Calu3 (cell line): Measurements from ENCODE around the gene SCEL. TPM values are rescaled to one million over a fixed set of nuclear protein-coding genes. Genes with fewer than 3 reads are reported as not detected.

Experiments
- BruUV-seq: library from RNA; stranded (reverse); fragments of 400-500 nt; replicated peaks from 2 replicates; lab custom pipeline; 2021; lab: Mats Ljungman, UMichigan
- CTCF ChIA-PET: fragments of 300-600 bp; sonication (Branson Sonifier 250); formaldehyde crosslinking; loops from one replicate; lab custom pipeline; 2022; ENCODE audit warnings: antibody characterized with exemption; lab: Charles Lee
- DNase-seq: peaks from one replicate; pipeline ENCODE4 v3.0.0; 2022
- H3K27ac Mint-ChIP-seq: one replicate; pipeline ENCODE4 v1.8.0; 2022; ENCODE audit warnings: mixed read lengths; ENCODE audit not compliant: unreplicated experiment
- H3K27me3 Mint-ChIP-seq: one replicate; pipeline ENCODE4 v1.8.0; 2022; ENCODE audit warnings: mixed read lengths; ENCODE audit not compliant: unreplicated experiment
- H3K36me3 Mint-ChIP-seq: one replicate; pipeline ENCODE4 v1.8.0; 2022; ENCODE audit warnings: mild to moderate bottlenecking, moderate library complexity, mixed read lengths; ENCODE audit not compliant: insufficient read depth, unreplicated experiment
- H3K4me1 Mint-ChIP-seq: one replicate; pipeline ENCODE4 v1.8.0; 2022; ENCODE audit warnings: mild to moderate bottlenecking, low read depth, mixed read lengths; ENCODE audit not compliant: unreplicated experiment
- H3K4me3 Mint-ChIP-seq: one replicate; pipeline ENCODE4 v1.8.0; 2022; ENCODE audit warnings: mild to moderate bottlenecking, low read depth, moderate library complexity, mixed read lengths; ENCODE audit not compliant: unreplicated experiment
- H3K9me3 Mint-ChIP-seq: one replicate; pipeline ENCODE4 v1.8.0; 2022; ENCODE audit warnings: low read depth, mixed read lengths; ENCODE audit not compliant: unreplicated experiment
- intact Hi-C: fragments of 100-400 bp; cut with micrococcal nuclease; formaldehyde crosslinking; loops from one replicate; pipeline ENCODE4 v1.10.0; 2022; ENCODE audit not compliant: unreplicated experiment
- total RNA-seq: library from RNA; stranded (reverse); gene quantifications from 2 replicates; pipeline ENCODE4 v1.2.3, GENCODE V29; 2022
- TF ChIP-seq, protein P1 (sequence below): fragments of 200-600 bp; IDR thresholded peaks from one replicate; pipeline ENCODE4 v1.8.0; 2022; ENCODE audit warnings: antibody characterized with exemption; ENCODE audit not compliant: unreplicated experiment

Gene SCEL
- total RNA-seq, 1 experiment from 2014 or later: 5.2 TPM

DNA sequence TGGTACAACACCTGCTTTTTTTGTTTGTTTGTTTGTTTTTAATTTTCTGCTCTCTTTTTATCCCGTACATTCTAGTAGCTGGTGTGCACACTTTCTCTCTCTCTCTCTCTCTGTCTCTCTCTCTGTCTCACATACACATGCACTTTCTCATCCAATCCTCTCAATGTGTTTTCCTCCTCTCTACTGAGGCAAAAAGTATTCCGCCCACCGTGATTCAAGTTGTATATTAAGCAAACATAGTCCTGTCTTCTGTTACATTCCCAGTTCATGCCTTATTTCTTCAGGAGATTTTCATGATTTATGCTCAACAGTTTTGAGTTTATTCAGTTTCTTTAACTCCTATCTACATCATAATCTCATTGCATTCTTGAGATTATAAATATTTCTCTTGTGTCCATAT lies 38.2 kb upstream of the SCEL start:
- no TSS peak for BruUV-seq
- CTCF ChIA-PET: no interaction called here
- Mint-ChIP-seq H3K36me3 (no peaks in the 10 kb centered on the region), H3K4me3 (no peak overlapping the region), H3K9me3 (no peaks in the 10 kb centered on the region), H3K27me3 (no peaks in the 10 kb centered on the region), H3K4me1 (no peaks in the 10 kb centered on the region), H3K27ac (no peak overlapping the region)
- no peak for DNase-seq
- intact Hi-C loops: no loop called here
- TF ChIP-seq, protein P1, sequence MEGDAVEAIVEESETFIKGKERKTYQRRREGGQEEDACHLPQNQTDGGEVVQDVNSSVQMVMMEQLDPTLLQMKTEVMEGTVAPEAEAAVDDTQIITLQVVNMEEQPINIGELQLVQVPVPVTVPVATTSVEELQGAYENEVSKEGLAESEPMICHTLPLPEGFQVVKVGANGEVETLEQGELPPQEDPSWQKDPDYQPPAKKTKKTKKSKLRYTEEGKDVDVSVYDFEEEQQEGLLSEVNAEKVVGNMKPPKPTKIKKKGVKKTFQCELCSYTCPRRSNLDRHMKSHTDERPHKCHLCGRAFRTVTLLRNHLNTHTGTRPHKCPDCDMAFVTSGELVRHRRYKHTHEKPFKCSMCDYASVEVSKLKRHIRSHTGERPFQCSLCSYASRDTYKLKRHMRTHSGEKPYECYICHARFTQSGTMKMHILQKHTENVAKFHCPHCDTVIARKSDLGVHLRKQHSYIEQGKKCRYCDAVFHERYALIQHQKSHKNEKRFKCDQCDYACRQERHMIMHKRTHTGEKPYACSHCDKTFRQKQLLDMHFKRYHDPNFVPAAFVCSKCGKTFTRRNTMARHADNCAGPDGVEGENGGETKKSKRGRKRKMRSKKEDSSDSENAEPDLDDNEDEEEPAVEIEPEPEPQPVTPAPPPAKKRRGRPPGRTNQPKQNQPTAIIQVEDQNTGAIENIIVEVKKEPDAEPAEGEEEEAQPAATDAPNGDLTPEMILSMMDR: no peak

DNA sequence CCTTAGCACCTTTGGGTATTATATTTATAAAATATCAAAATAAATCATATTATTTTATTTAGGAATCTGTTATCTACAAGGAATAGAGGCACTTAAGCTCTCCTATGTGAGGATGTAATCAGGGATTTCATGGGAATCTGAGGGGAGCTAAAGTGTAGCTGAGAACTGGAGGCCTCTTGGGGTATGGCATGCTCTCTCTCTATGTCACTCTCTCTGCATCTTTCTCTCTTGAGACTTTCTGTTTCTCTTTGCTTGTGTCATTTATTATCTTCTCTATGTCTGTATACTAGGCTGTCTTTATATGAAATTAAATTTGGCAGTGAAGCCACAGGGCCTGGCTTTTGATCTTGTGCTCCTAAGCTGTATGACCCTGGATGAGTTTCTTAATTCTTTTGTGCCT lies 37.7 kb upstream of the SCEL start:
- no peaks in the 10 kb centered on the region for H3K9me3 Mint-ChIP-seq
- H3K4me3 Mint-ChIP-seq: no peak overlapping the region
- no peak for DNase-seq
- no peak overlapping the region for H3K27ac Mint-ChIP-seq
- intact Hi-C loops: no loop called here
- H3K27me3 Mint-ChIP-seq: no peaks in the 10 kb centered on the region
- no peaks in the 10 kb centered on the region for H3K4me1 Mint-ChIP-seq
- TF ChIP-seq, protein P1: no peak
- CTCF ChIA-PET: no interaction called here
- H3K36me3 Mint-ChIP-seq: no peaks in the 10 kb centered on the region
- BruUV-seq: no TSS peak

DNA sequence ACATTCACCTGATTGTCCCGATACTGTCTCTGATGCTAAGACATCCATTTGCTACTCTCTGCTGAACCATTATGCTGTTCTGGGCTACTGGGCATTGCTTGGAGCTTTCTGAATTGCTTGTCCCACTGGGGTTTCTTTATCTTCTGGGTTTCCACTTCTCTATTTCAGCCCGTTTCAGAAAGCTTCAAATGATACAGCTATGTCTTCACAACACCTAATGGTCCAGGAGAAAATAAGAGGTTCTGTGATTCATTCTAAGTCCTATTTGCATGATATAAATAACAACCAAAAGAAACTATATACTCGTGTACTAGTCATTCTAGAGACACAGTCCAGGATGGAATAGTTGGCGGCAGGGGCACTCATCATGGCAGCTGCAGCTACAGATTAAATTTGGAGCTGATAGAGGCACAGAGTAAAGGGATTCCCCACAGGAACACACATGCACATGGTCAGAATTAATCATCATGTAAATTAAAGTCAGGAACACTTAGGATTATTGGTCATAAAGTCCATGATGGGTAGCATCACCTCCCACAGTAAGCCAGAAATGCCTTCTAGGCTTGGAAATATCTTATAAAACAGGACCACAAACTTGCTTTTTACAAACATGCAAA lies 33.3 kb upstream of the SCEL start:
- BruUV-seq: no TSS peak
- no peaks in the 10 kb centered on the region for H3K9me3 Mint-ChIP-seq
- no peaks in the 10 kb centered on the region for H3K36me3 Mint-ChIP-seq
- no peaks in the 10 kb centered on the region for H3K4me1 Mint-ChIP-seq
- DNase-seq: no peak
- intact Hi-C loops: no loop called here
- no peak overlapping the region for H3K4me3 Mint-ChIP-seq
- H3K27ac Mint-ChIP-seq: no peak overlapping the region
- no peaks in the 10 kb centered on the region for H3K27me3 Mint-ChIP-seq
- CTCF ChIA-PET: no interaction called here
- TF ChIP-seq, protein P1: no peak

DNA sequence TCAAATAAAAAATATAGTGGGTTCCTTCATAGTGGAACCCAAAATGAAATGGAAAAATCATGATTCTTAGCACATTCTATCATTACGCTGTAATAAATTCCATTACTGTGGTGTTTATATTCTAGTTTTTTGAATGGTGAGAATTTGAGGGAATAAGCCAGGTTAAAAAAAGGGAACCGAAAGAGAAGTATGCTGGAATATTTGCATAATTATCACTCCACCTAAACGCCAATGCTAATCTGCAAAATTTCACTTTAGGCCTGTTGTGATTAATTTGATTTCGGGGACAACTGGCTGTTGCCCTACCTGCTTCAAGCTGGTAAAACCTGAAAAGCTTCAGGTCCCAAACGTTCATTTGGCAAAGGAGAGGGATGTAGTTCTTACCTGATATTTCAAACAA lies 32.1 kb upstream of the SCEL start:
- no peak for DNase-seq
- Mint-ChIP-seq H3K4me1 (no peaks in the 10 kb centered on the region), H3K36me3 (no peaks in the 10 kb centered on the region), H3K27me3 (no peaks in the 10 kb centered on the region), H3K4me3 (no peak overlapping the region), H3K27ac (no peak overlapping the region), H3K9me3 (no peaks in the 10 kb centered on the region)
- TF ChIP-seq, protein P1: no peak
- CTCF ChIA-PET: no interaction called here
- intact Hi-C loops: no loop called here
- BruUV-seq: no TSS peak
